DMS53 treated with DMSO at 0.1 percent for 48 hours (cell line): ENCODE data around the gene ZNF480.
"Not testable (repeated sequence)": the region's sequence is repeated elsewhere in the genome, so short reads cannot be mapped to it uniquely, and the experiment has no call there.

Experiments used
- DNase-seq: peaks from one replicate; lab custom pipeline; 2025; ENCODE audit not compliant: unreplicated experiment; lab: John Stamatoyannopoulos, UW

ZNF480 gene

DNA sequence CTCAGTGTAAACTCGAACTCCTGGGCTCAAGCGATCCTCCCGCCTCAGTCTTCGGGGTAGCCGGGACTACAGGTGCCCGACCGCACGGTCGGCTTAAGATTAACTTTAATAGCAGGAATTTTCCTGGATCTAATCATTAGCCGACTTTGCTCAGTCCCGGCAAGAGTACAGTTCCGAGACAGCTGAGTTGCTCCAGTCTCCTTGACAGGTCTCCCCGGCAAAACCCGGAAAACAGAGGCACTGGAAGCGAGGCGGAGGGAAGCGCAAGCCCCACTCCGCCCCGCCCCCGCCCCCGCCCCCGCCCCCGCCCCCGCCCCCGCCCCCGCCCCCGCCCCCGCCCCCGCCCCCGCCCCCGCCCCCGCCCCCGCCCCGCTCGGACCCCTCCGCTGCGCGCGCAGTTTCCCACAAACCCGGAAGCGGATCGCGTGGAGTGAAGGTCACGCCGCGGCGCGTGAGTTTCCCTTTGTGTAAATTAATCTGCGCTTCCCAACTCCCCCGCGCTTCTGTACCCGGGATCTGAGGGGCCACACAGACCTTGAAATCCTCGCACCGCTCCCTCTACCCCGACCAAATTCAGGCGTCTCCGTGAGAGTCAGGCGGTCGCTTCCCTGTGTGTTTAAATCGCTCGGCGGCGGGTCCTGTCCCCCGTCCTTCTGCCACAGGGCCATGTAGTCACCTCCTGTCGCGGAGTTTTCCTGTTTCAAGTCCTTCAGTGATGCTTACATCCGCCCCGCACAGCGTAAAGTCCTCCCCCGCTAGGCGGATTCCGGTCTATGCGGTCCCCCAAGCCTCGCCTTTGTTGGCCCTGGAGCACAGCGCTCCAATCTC is at the start of gene ZNF480:
Gene ZNF480 (plus strand): TSS at position 397 of the 828 bp plus-strand sequence. CDS start 3,244 bp downstream, outside the sequence.
- DNase-seq, result peak; percentile 72

DNA sequence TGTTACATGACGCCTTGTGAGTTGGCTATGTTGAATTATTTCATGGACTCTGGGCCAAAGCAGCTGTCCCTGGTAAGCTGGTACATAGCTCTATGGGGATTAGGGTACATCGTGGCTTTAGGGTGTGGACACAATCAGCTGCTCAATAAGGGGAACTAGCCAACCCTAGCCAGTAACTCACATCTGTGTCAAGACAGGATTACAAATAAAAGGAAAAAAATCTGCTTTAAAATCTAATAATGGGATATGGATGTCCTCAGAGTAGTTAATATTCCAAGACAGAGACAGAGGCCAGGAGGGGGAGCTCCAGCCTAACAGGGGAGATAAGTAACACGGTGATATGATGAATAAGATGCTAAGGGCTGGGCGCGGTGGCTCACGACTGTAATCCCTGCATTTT is 48.7 kb upstream of the ZNF480 start:
- DNase-seq, result peak; percentile 48

DNA sequence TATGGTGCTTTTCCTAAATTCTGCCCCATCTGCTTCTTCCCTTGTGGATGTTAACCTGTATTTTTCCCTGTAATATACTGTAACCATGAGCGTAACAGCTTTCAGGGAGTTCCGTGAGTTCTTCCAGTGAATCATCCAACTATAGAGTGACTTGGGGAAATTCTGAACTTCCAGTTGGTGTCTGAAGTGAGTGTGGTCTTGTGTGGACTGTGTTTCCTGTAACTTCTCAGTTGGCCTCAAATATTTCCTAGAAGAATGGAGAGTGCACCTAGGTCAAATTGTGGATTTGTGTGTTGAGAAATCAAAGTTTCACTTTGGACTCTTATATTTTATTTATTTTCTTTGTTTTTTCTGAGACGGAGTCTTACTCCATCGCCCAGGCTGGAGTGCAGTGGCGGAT is 38.5 kb upstream of the ZNF480 start:
- no peak for DNase-seq

GRCh38 chr19:52265556-52265955 is 31.4 kb upstream of the ZNF480 start:
- DNase-seq, result not testable (repeated sequence)

GRCh38 chr19:52269338-52270261 is 27.4 kb upstream of the ZNF480 start, which contains the start of gene ZNF766:
Gene ZNF766 (plus strand): TSS chr19:52269587. CDS start chr19:52269614, 27 bp downstream.
- peak; percentile 87 for DNase-seq

- DNase-seq, result no peak
Observed at GRCh38 chr19:52270266-52270885, 26.6 kb upstream of the ZNF480 start.

DNA sequence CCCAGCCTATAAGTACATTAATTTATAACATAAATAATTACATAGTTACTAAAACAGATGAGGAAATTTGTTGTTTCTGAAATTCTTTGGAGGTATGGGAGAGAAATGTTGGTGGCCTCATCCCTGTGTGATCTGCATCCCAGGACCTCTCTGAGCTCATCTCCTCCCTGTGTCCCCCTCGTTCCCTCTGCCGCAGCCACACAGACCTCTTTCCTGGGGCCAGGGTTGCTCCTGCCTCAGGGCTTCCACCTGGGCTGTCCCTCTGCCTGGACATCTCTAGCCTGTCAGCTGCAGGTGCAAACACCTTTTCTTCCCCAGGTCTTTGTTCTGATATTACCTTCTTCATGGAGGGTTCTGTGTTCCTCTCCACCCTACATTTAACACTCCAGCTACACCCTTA is 23.7 kb upstream of the ZNF480 start:
- no peak for DNase-seq

DNA sequence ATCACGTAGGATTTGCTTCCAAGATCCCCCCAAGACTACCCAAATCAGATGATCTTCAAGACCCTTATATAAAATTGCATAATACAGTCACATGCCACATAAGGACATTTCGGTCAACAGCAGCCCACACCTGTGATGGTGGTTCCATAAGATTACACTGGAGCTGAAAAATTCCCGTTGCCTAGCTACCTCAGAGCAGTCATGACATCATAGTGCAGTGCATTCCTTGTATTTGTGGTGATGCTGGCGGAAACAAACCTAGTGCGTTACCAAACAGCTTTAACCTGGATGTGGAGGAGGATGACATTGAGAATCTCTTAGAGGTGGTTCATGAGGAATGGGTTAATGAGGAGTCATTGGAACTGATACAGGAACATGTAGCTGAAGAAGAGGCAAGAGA is 22.8 kb upstream of the ZNF480 start:
- DNase-seq, result no peak

DNA sequence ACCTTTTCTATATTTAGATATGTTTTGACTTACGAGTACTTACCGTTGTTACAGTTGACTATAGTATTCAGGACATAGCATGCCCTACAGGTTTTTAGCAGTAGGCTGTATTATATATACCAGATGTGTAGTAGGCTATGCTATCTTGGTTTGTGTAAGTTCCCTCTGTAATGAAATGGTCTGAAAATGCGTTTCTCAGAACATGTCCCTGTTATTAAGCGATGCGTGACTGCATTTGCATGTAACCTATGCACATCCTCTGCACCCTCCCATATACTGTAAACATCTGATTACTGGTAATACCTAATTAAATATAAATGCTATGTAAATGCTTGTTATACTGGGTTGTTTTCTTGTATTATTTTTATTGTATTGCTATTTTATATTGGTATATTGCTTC is 21.0 kb upstream of the ZNF480 start:
- DNase-seq, result no peak

- DNase-seq, result no peak
Observed at GRCh38 chr19:52277471-52277870, 19.5 kb upstream of the ZNF480 start.

GRCh38 chr19:52286256-52286655 is 10.7 kb upstream of the ZNF480 start:
- DNase-seq, result no peak

GRCh38 chr19:52291781-52292180 is 5.2 kb upstream of the ZNF480 start:
- no peak for DNase-seq

GRCh38 chr19:52292946-52293345 is 4.0 kb upstream of the ZNF480 start:
- DNase-seq, result not testable (repeated sequence)

- DNase-seq, result no peak
Observed at GRCh38 chr19:52296400-52296772, 583 bp upstream of the ZNF480 start.

GRCh38 chr19:52297601-52298364 is 814 bp downstream of the ZNF480 start:
- no peak for DNase-seq

- DNase-seq, result no peak
Observed at GRCh38 chr19:52307275-52307674, 10.3 kb downstream of the ZNF480 start.

DNA sequence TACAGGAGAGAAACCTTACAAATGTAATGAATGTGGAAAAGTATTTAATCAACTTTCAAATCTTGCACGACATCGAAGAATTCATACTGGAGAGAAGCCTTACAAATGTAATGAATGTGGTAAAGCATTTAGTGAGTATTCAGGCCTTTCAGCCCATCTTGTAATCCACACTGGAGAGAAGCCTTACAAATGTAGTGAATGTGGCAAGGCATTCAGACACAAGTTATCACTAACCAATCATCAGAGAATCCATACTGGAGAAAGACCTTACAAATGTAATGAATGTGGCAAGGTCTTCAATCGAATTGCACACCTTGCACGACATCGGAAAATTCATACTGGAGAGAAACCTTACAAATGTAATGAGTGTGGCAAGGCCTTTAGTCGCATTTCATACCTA is 25.5 kb downstream of the ZNF480 start:
- no peak for DNase-seq

- no peak for DNase-seq
Observed at GRCh38 chr19:52331757-52332156, 34.8 kb downstream of the ZNF480 start.

GRCh38 chr19:52335768-52336116 is 38.8 kb downstream of the ZNF480 start:
- no peak for DNase-seq

DNA sequence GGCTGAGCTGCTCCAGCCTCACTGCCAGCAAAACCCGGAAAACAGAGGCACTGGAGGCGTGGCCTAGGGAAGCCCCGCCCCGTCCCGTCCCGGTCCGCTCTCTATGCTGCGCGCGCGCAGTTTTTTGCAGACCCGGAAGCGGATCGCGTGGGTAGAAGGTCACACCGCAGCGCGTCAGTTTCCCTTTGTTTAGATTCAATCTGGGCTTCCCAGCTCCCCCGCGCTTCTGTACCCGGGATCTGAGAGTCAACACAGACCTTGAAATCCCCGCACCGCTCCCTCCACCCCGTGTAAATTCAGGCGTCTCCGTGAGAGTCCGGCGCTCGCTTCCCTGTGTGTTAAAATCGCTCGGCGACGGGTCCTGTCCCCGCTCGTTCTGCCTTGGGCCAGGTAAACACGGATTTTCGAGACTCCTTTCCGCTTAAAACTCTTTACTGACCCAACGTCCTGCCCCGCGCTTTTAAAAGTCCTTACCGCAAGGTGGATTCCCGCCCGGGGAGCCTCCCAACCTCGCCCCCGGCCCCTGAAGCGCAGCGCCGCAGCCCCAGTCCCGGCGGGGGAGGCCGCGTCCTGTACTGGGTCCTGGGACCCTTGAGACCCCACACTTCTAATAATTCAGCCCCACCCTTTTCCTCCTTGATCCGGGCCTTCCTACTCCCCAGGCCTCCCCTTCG is 39.3 kb downstream of the ZNF480 start, which contains the start of gene ZNF610:
Gene ZNF610 (plus strand): TSS at position 127 of the 674 bp plus-strand sequence. CDS start 12,930 bp downstream, outside the sequence.
- DNase-seq, result peak; percentile 77
